ENCODE measurements around the gene SLIT3. TPM values are rescaled to one million over a fixed set of nuclear protein-coding genes. Genes with fewer than 3 reads are reported as not detected.
A peak's percentile ranks its signal among the peaks of the same experiment; 100 is the strongest.

Gene SLIT3
- total RNA-seq, 2 experiments from 2014 or later = 0.15 TPM; not detected in 1

GRCh38 chr5:168847511-168848073 is 453.3 kb downstream of the SLIT3 start:
- POLR2A ChIA-PET = no interaction called here
- DNase-seq = no peak
- CTCF ChIA-PET = no interaction called here
- Mint-ChIP-seq H3K4me3 (no peak overlapping the region), H3K4me1 (peaks cover 23% of the 10 kb centered on the region), H3K27me3 (peaks cover 3% of the 10 kb centered on the region), H3K9me3 (no peaks in the 10 kb centered on the region), H3K27ac (no peak overlapping the region), H3K36me3 (ENCODE audit: low read depth) (peaks cover 2% of the 10 kb centered on the region)

DNA sequence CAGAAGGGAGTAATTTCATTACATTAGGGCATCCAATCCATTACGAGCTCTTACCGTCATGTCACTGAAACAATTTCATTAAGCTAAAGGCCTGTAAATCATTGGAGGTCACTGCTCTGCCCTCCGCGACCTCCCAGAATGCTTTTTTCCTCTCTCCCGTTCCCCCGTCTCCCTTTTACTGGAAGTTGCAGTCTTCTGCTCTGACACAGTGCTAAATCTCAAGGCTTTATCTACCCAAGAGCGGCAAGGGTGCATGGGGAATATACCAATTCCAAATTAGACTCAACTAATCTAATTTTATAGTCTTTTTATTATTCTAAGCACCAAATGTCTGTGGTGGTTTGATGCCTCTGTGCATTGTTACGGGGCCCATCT is 456.0 kb downstream of the SLIT3 start:
- Mint-ChIP-seq H3K36me3 (ENCODE audit: low read depth) (no peaks in the 10 kb centered on the region), H3K4me1 (peaks cover under 1% of the 10 kb centered on the region), H3K27me3 (peaks cover 6% of the 10 kb centered on the region), H3K9me3 (peaks cover 7% of the 10 kb centered on the region), H3K4me3 (no peak overlapping the region), H3K27ac (no peak overlapping the region)
- CTCF ChIA-PET = interaction anchor here (0.6 kb wide), 1 partner anchor 25 kb away, joined by 4 read pairs; no protein-coding TSS in a partner anchor
- POLR2A ChIA-PET = no interaction called here
- DNase-seq = no peak

- CTCF ChIA-PET = interaction anchor here (0.6 kb wide), 1 partner anchor 24 kb away, joined by 4 read pairs; no protein-coding TSS in a partner anchor
- no peaks in the 10 kb centered on the region for H3K36me3 Mint-ChIP-seq (ENCODE audit: low read depth)
- POLR2A ChIA-PET = no interaction called here
- no peak for DNase-seq
- no peaks in the 10 kb centered on the region for H3K4me1 Mint-ChIP-seq
- H3K27me3 Mint-ChIP-seq = peaks cover 5% of the 10 kb centered on the region
- H3K27ac Mint-ChIP-seq = no peak overlapping the region
- H3K9me3 Mint-ChIP-seq = peaks cover 7% of the 10 kb centered on the region
- H3K4me3 Mint-ChIP-seq = no peak overlapping the region
Measured at GRCh38 chr5:168844016-168844921, 456.7 kb downstream of the SLIT3 start.

GRCh38 chr5:168843277-168844015 is 457.5 kb downstream of the SLIT3 start:
- ChIA-PET POLR2A (no interaction called here), CTCF (no interaction called here)
- H3K36me3 Mint-ChIP-seq (ENCODE audit: low read depth) = no peaks in the 10 kb centered on the region
- no peak overlapping the region for H3K27ac Mint-ChIP-seq
- H3K9me3 Mint-ChIP-seq = peaks cover 7% of the 10 kb centered on the region
- H3K4me1 Mint-ChIP-seq = peaks cover 3% of the 10 kb centered on the region
- H3K27me3 Mint-ChIP-seq = peaks cover 4% of the 10 kb centered on the region
- no peak for DNase-seq
- H3K4me3 Mint-ChIP-seq = no peak overlapping the region

DNA sequence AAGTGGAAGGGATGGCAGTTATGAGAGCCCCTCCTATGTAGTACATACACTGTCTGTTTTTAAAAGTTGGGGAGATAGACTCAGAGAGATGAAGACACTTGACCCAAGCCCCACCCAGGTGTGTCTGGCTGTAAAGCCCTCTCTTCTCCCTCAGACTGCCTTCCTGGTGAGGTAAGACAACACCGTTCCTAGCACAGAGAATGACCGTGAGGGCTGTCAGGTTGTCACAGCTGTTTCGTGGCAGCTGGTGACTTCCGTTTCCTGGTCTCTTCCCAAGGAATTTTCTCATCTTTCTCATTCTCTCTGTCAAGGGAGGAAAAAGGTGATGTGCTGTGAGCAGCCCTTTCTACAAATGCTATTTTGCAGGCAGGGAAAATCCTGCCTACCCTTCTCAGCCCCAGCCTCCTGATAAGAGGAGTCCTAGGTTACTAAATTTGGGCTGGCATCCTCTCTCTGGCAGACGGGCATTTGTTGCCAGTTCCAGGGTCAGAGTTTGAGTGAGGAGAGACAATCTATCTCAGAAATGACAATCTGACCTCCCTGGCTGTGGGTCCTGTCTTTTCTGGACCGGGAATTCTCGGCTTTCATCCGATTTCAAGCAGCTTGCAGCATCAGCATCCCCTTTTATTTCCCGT is 458.3 kb downstream of the SLIT3 start:
- no peaks in the 10 kb centered on the region for H3K36me3 Mint-ChIP-seq (ENCODE audit: low read depth)
- no peak overlapping the region for H3K4me3 Mint-ChIP-seq
- CTCF ChIA-PET = interaction anchor here (1.1 kb wide), 1 partner anchor 52 kb away, joined by 4 read pairs; no protein-coding TSS in a partner anchor

DNA sequence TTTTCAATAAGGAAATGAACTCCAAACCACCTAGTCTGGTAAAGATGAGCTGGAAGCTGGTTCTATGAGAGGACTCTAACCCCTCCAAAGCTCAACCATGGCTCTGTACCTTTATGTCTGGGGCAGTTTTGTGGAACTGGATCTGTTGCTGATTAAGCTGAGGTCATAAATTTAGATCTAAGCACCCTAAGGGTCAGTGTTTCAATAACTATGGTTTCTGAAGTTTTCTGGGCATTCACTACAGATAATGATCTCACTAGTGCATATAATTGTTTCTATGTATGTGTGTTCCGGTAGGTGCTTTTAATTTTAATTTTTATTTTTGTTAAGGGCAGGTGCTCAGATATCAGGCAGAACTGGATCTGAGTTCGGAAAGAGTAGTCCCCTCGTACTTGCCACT is 463.1 kb downstream of the SLIT3 start:
- Mint-ChIP-seq H3K36me3 (ENCODE audit: low read depth) (no peaks in the 10 kb centered on the region), H3K27ac (no peak overlapping the region), H3K27me3 (peaks cover 3% of the 10 kb centered on the region), H3K4me1 (peaks cover 38% of the 10 kb centered on the region), H3K9me3 (peaks cover 7% of the 10 kb centered on the region), H3K4me3 (no peak overlapping the region)
- no peak for DNase-seq
- POLR2A ChIA-PET = no interaction called here
- CTCF ChIA-PET = interaction anchor here (0.5 to 1.8 kb wide), 2 partner anchors 39 to 1403 kb away, joined by 4 to 6 read pairs; no protein-coding TSS in a partner anchor

More for the DNA sequence above, 458.3 kb downstream of the SLIT3 start:
- Mint-ChIP-seq H3K27ac (no peak overlapping the region), H3K9me3 (peaks cover 7% of the 10 kb centered on the region), H3K27me3 (peaks cover 4% of the 10 kb centered on the region), H3K4me1 (peaks cover 8% of the 10 kb centered on the region)
- no peak for DNase-seq
- POLR2A ChIA-PET = interaction anchor here (0.6 kb wide), 1 partner anchor 1005 kb away, joined by 3 read pairs; no protein-coding TSS in a partner anchor

DNA sequence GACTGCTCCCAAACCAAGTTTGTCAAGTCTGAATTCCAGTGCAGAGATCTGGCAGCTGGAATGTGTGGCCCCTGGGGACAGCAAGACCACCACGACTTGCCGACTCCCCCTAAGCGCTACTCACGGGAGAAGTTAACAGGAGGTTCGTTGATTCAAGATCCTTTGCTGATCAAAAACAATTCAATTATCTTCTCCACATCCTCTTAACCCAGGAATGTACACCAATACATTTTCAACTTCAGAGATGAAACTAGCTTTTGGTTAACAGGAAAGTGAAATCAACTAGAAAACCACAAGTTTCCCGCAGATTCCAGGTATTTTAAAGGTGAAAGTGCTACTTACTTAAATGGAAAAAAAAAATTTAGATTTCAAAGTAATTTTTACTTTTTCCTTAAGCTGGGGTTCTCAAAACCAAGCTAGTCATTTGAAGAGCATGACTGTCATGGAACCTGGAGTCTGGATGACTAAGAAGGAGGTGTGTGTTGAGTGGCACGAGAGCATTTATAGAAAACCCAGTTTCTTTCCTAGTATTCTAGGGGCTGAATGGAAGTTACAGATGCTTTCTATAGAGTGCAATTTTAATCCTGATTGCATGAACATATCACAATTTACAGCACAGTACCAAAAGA is 464.2 kb downstream of the SLIT3 start:
- Mint-ChIP-seq H3K36me3 (ENCODE audit: low read depth) (no peaks in the 10 kb centered on the region), H3K9me3 (peaks cover 5% of the 10 kb centered on the region), H3K4me3 (peak overlapping the region; percentile 40), H3K27me3 (peaks cover under 1% of the 10 kb centered on the region), H3K27ac (no peak overlapping the region), H3K4me1 (peaks cover 38% of the 10 kb centered on the region)
- peak; percentile 9 for DNase-seq
- ChIA-PET POLR2A (interaction anchor here (0.6 kb wide), 1 partner anchor 432 kb away, joined by 4 read pairs; no protein-coding TSS in a partner anchor), CTCF (interaction anchor here (1.0 to 1.8 kb wide), 2 partner anchors 9 to 38 kb away, joined by 3 to 4 read pairs; no protein-coding TSS in a partner anchor)

DNA sequence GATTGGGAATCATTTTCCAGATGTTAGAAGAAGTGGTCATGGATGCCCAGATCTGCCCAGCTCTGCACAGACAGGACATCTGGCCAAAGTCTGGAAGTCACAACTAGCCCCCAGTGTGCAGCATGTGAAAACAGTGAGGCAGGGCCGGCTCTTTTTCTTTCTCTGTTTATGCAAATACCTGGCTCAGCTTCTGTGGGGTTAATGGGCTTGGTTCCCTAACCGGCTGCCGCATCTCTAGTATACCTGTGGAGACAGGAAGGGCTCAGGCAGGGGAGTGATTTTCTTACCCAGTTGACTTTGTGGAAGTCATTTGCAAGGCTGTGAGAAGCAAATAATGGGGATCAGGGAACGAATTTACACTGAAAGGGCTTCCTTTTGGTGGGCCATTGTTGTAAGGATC is 467.0 kb downstream of the SLIT3 start:
- H3K27me3 Mint-ChIP-seq = no peaks in the 10 kb centered on the region
- POLR2A ChIA-PET = no interaction called here
- peaks cover 3% of the 10 kb centered on the region for H3K9me3 Mint-ChIP-seq
- H3K4me1 Mint-ChIP-seq = peaks cover 38% of the 10 kb centered on the region
- no peaks in the 10 kb centered on the region for H3K36me3 Mint-ChIP-seq (ENCODE audit: low read depth)
- DNase-seq = no peak
- CTCF ChIA-PET = no interaction called here
- H3K4me3 Mint-ChIP-seq = no peak overlapping the region
- no peak overlapping the region for H3K27ac Mint-ChIP-seq

DNA sequence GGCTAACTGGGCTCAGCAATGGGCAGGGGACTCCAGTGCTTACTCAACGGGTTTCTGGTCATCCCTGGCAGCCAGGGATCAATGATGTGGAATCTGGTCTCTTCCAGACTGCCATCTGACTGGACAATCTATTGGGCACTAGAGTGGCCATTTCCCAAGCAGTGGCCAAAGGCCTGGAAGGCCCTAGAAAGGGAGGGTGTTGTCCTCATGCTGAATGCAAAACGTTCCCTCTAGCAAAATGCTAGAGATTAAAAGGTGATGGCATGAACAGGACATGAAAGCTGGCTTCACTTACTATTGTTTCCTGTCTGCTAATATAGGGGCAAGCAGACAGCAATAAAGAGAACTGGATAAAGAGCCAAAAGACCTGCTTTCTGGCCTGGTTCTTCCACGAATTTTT is 467.6 kb downstream of the SLIT3 start:
- no peak for DNase-seq
- peaks cover 3% of the 10 kb centered on the region for H3K9me3 Mint-ChIP-seq
- H3K27ac Mint-ChIP-seq = no peak overlapping the region
- ChIA-PET CTCF (interaction anchor here (0.6 kb wide), 1 partner anchor 848 kb away, joined by 4 read pairs; no protein-coding TSS in a partner anchor), POLR2A (no interaction called here)
- no peaks in the 10 kb centered on the region for H3K27me3 Mint-ChIP-seq
- peaks cover 36% of the 10 kb centered on the region for H3K4me1 Mint-ChIP-seq
- no peak overlapping the region for H3K4me3 Mint-ChIP-seq
- H3K36me3 Mint-ChIP-seq (ENCODE audit: low read depth) = no peaks in the 10 kb centered on the region

DNA sequence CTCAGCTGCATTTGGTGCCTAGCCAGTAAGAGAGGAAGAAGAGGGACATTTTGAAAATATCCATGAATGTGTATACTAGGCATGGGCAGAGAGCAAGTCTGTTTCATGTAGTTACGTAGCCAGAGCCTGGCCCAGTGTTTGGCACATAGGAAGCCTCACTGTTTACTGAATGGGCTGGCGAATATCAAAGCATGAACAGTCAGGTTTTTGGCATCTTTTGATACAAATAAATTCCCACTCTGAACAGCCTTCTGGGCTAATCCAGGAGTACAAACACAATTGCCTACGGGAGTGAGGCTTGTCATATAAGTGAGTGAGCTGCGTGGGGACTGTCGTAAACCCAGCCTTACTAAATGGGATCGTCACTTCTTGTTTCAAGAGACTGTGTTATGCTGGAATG is 468.6 kb downstream of the SLIT3 start:
- Mint-ChIP-seq H3K27ac (no peak overlapping the region), H3K9me3 (peaks cover 3% of the 10 kb centered on the region), H3K27me3 (no peaks in the 10 kb centered on the region), H3K4me3 (no peak overlapping the region), H3K36me3 (ENCODE audit: low read depth) (no peaks in the 10 kb centered on the region), H3K4me1 (peaks cover 27% of the 10 kb centered on the region)
- DNase-seq = no peak
- CTCF ChIA-PET = no interaction called here
- POLR2A ChIA-PET = no interaction called here

DNA sequence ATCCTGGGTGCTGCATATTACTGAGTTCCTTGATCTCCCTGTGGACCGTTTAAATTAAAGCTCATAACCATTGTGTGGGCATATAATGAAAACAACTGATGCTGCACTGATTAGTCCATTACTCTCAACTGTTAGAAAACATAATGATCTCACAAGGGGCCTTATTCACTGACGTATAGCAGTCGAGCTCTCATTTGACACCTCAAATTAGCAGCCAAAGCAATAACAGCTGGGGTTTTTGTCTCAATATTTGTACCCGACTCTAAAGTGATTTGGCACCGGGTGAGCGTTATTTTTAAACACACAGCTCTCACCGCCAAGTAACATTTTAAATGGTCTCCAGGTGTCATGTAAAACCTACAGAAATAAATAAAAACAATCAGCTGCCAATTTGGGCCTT is 469.6 kb downstream of the SLIT3 start:
- no peaks in the 10 kb centered on the region for H3K36me3 Mint-ChIP-seq (ENCODE audit: low read depth)
- no peak overlapping the region for H3K4me3 Mint-ChIP-seq
- H3K9me3 Mint-ChIP-seq = peaks cover 3% of the 10 kb centered on the region
- ChIA-PET CTCF (interaction anchor here (1.2 kb wide), 1 partner anchor 12 kb away, joined by 3 read pairs; no protein-coding TSS in a partner anchor), POLR2A (no interaction called here)
- H3K27ac Mint-ChIP-seq = no peak overlapping the region
- DNase-seq = no peak
- H3K27me3 Mint-ChIP-seq = no peaks in the 10 kb centered on the region
- peaks cover 17% of the 10 kb centered on the region for H3K4me1 Mint-ChIP-seq

GRCh38 chr5:168830833-168831232 is 470.1 kb downstream of the SLIT3 start:
- no peaks in the 10 kb centered on the region for H3K36me3 Mint-ChIP-seq (ENCODE audit: low read depth)
- no peak overlapping the region for H3K4me3 Mint-ChIP-seq
- peak overlapping the region; percentile 28 for H3K27ac Mint-ChIP-seq
- ChIA-PET CTCF (interaction anchor here (1.2 kb wide), 1 partner anchor 11 kb away, joined by 3 read pairs; no protein-coding TSS in a partner anchor), POLR2A (interaction anchor here (0.6 kb wide), 1 partner anchor 40 kb away, joined by 3 read pairs; no protein-coding TSS in a partner anchor)
- no peak for DNase-seq
- H3K4me1 Mint-ChIP-seq = peaks cover 12% of the 10 kb centered on the region
- H3K9me3 Mint-ChIP-seq = peaks cover 3% of the 10 kb centered on the region
- H3K27me3 Mint-ChIP-seq = no peaks in the 10 kb centered on the region
